Keratinocyte (primary cell): ENCODE data around the gene DDX3Y. TPM values are rescaled to one million over a fixed set of nuclear protein-coding genes. Genes with fewer than 3 reads are reported as not detected.

Source experiments
- DNase-seq: peaks from one replicate; pipeline ENCODE4 v3.0.0-alpha.2; 2011; ENCODE audit warnings: low read depth, missing footprints, low spot score
- FAIRE-seq: peaks from 2 replicates; lab custom pipeline; 2011; peaks lifted over from hg19 to GRCh38; lab: Jason Lieb, UNC
- H2AFZ ChIP-seq: 2 replicates; pipeline ENCODE4 v1.6.0; 2012; ENCODE audit warnings: low read length, control low read depth, inconsistent platforms; ENCODE audit not compliant: control insufficient read depth
- H3K27ac ChIP-seq: 2 replicates; pipeline ENCODE4 v1.5.1; 2011; ENCODE audit warnings: low read length; ENCODE audit not compliant: control insufficient read depth, insufficient read depth
- H3K27me3 ChIP-seq: 3 replicates; pipeline ENCODE4 v1.6.0; 2011; ENCODE audit warnings: low read length; ENCODE audit not compliant: control insufficient read depth, insufficient read depth; ENCODE audit errors: extremely low read depth
- H3K36me3 ChIP-seq, 2 experiments: 2 replicates in 1 of 2; 3 replicates in 1 of 2; pipeline ENCODE4 v1.5.1; 2011; ENCODE audit warnings: low read length in 2 of 2, mild to moderate bottlenecking in 1 of 2; ENCODE audit not compliant: control insufficient read depth in 2 of 2, insufficient read depth in 2 of 2; ENCODE audit errors: extremely low read depth in 1 of 2
- H3K4me1 ChIP-seq: 3 replicates; pipeline ENCODE4 v1.5.1; 2011; ENCODE audit warnings: low read length; ENCODE audit not compliant: control insufficient read depth, insufficient read depth; ENCODE audit errors: extremely low read depth
- H3K4me2 ChIP-seq: 3 replicates; pipeline ENCODE4 v1.6.0; 2011; ENCODE audit warnings: low read depth, low read length; ENCODE audit not compliant: control insufficient read depth, insufficient read depth; ENCODE audit errors: extremely low read depth
- H3K4me3 ChIP-seq, 3 experiments: fragments of 200-600 bp in 1 of 3; sonication (generic) in 1 of 3; 2 replicates in 2 of 3; 3 replicates in 1 of 3; pipeline ENCODE4 v1.5.1; 2011 to 2016; ENCODE audit warnings: low read length in 3 of 3, mild to moderate bottlenecking in 3 of 3, control low read depth in 2 of 3, inconsistent platforms in 1 of 3, low read depth in 1 of 3, mixed read lengths in 1 of 3, mixed run types in 1 of 3, moderate library complexity in 1 of 3; ENCODE audit not compliant: control insufficient read depth in 2 of 3, insufficient read depth in 2 of 3; ENCODE audit errors: extremely low read depth in 1 of 3
- H3K79me2 ChIP-seq: 2 replicates; pipeline ENCODE4 v1.6.0; 2012; ENCODE audit warnings: low read length; ENCODE audit not compliant: control insufficient read depth, insufficient read depth
- H3K9ac ChIP-seq: 3 replicates; pipeline ENCODE4 v1.6.0; 2011; ENCODE audit warnings: low read length; ENCODE audit not compliant: control insufficient read depth, insufficient read depth; ENCODE audit errors: extremely low read depth
- H3K9me1 ChIP-seq: 3 replicates; pipeline ENCODE4 v1.6.0; 2011; ENCODE audit warnings: low read length; ENCODE audit not compliant: control insufficient read depth, insufficient read depth; ENCODE audit errors: extremely low read depth
- H3K9me3 ChIP-seq: 2 replicates; pipeline ENCODE4 v1.5.1; 2012; ENCODE audit warnings: low read depth, low read length; ENCODE audit not compliant: control insufficient read depth
- H4K20me1 ChIP-seq: 3 replicates; pipeline ENCODE4 v1.6.0; 2011; ENCODE audit warnings: low read length; ENCODE audit not compliant: control insufficient read depth, insufficient read depth; ENCODE audit errors: extremely low read depth
- CTCF ChIP-seq, 3 experiments: IDR thresholded peaks in 1 of 3; conservative IDR thresholded peaks in 1 of 3; optimal IDR thresholded peaks in 1 of 3; 2 replicates in 2 of 3; 3 replicates in 1 of 3; pipeline versions ENCODE3 to v1.5.1; 2011; ENCODE audit warnings: low read length in 3 of 3, mild to moderate bottlenecking in 3 of 3, moderate library complexity in 2 of 3, control low read depth in 1 of 3, inconsistent platforms in 1 of 3; ENCODE audit not compliant: insufficient read depth in 2 of 3; ENCODE audit errors: extremely low read depth in 1 of 3
- EZH2 ChIP-seq: IDR thresholded peaks from one replicate; pipeline ENCODE4 v1.6.1; 2012; ENCODE audit warnings: inconsistent platforms, mild to moderate bottlenecking, low read length, moderate library complexity
- dilution Hi-C: fragments of 300-500 bp; cut with MboI; formaldehyde crosslinking; loops from one replicate; pipeline ENCODE4 v1.7.0; 2020; ENCODE audit warnings: low sequenced_read_pairs; ENCODE audit not compliant: extremely low pct_ligation_motif_present
- polyA plus RNA-seq, 5 experiments: library from polyadenylated mRNA; depleted of rRNA in 3 of 5; stranded (reverse) in 3 of 5; stranded (forward) in 1 of 5; unstranded in 1 of 5; fragments of >200 nt; gene quantifications; 1 replicate in 1 of 5; 2 replicates in 3 of 5; 3 replicates in 1 of 5; pipeline versions ENCODE4 v1.2.1 to v1.2.3, GENCODE V29; 2011 to 2012; ENCODE audit warnings: missing spikeins in 2 of 5, low read depth in 1 of 5, low replicate concordance in 1 of 5

DDX3Y gene
- polyA plus RNA-seq, 1 donor (not counting 4 experiments of a cell fraction or from before 2014, with no cell fraction given), result not detected

DNA sequence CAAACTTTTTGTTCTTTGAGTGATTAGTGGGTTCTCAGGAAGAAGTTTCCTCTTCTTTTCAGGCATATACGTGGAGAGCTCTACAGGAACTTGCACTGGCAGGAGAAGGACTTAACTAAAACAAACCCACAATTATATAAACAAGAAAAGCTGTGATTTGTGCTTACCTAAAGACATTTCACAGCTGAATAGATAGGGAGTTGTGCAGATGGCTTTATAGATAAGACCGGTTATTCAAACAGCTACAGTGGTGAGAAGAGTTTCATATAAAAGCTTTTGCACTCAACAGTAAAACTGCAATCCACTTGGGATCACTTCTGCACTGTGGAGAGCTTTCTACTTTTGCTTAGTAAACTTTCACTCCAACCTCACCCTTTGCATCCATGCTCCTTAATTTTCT is 6.1 kb upstream of the DDX3Y start:
- Histone ChIP-seq H3K27me3 (no peaks in the 10 kb centered on the region), H3K79me2 (no peaks in the 10 kb centered on the region), H4K20me1 (no peaks in the 10 kb centered on the region), H3K36me3 (no peaks in the 10 kb centered on the region), H3K4me2 (no peak overlapping the region), H3K4me3 (no peak overlapping the region), H3K27ac (no peak overlapping the region), H3K9ac (no peak overlapping the region), H3K9me1 (no peaks in the 10 kb centered on the region), H3K9me3 (no peaks in the 10 kb centered on the region), H2AFZ (no peak overlapping the region), H3K4me1 (no peaks in the 10 kb centered on the region)
- dilution Hi-C loops, result no loop called here
- TF ChIP-seq CTCF (optimal IDR thresholded peaks at IDR 0.05 in 1 of 3, IDR thresholded peaks at IDR 0.05 in 1 of 3, conservative IDR thresholded peaks at IDR 0.05 in 1 of 3; ENCODE audit: extremely low read depth in 1 of 3, insufficient read depth in 2 of 3, low read length in 3 of 3), result no peak
- TF ChIP-seq EZH2, result no peak
- DNase-seq, result no peak
- FAIRE-seq, result no peak

- H3K27me3 ChIP-seq, result no peaks in the 10 kb centered on the region
- no peaks in the 10 kb centered on the region for H4K20me1 ChIP-seq
- no peaks in the 10 kb centered on the region for H3K9me3 ChIP-seq
- FAIRE-seq, result no peak
- H3K36me3 ChIP-seq, result no peaks in the 10 kb centered on the region
- H3K4me1 ChIP-seq, result no peaks in the 10 kb centered on the region
- H2AFZ ChIP-seq, result no peak overlapping the region
- H3K79me2 ChIP-seq, result no peaks in the 10 kb centered on the region
- H3K4me2 ChIP-seq, result no peak overlapping the region
- dilution Hi-C loops, result no loop called here
- no peak overlapping the region for H3K4me3 ChIP-seq
- H3K9ac ChIP-seq, result no peak overlapping the region
- DNase-seq, result no peak
- H3K9me1 ChIP-seq, result no peaks in the 10 kb centered on the region
- H3K27ac ChIP-seq, result no peak overlapping the region
- TF ChIP-seq EZH2, result no peak
- TF ChIP-seq CTCF (optimal IDR thresholded peaks at IDR 0.05 in 1 of 3, IDR thresholded peaks at IDR 0.05 in 1 of 3, conservative IDR thresholded peaks at IDR 0.05 in 1 of 3; ENCODE audit: extremely low read depth in 1 of 3, insufficient read depth in 2 of 3, low read length in 3 of 3), result no peak
These were observed 827 bp downstream of the DDX3Y start for GRCh38 chrY:12905517-12905872.
